GM13977 (cell line): ENCODE measurements around the gene NDUFAF2.
A peak's percentile ranks its signal among the peaks of the same experiment; 100 is the strongest.

Experiments
- DNase-seq: peaks from one replicate; pipeline ENCODE4 v3.0.0; 2012; ENCODE audit warnings: low spot score
- CTCF ChIP-seq: IDR thresholded peaks from 2 replicates; pipeline ENCODE4 v1.5.1; 2012; ENCODE audit warnings: mild to moderate bottlenecking, control low read depth; ENCODE audit not compliant: insufficient read depth; ENCODE audit errors: extremely low read depth, missing control alignments
- in situ Hi-C: fragments of 300-500 bp; cut with MboI; formaldehyde crosslinking; loops from one replicate; pipeline ENCODE4 v1.12.0; 2022; ENCODE audit warnings: low sequenced_read_pairs, low pct_unique_long_range_greater_than_20kb, mixed read lengths, inconsistent platforms; ENCODE audit not compliant: unreplicated experiment

The NDUFAF2 gene

GRCh38 chr5:61148515-61148914, 203.5 kb downstream of the NDUFAF2 start:
- no peak for DNase-seq
- in situ Hi-C loops = no loop called here
- no peak for TF ChIP-seq CTCF

GRCh38 chr5:61151893-61152292, 206.9 kb downstream of the NDUFAF2 start:
- no peak for TF ChIP-seq CTCF
- in situ Hi-C loops = no loop called here
- no peak for DNase-seq

- no peak for DNase-seq
- in situ Hi-C loops = no loop called here
- no peak for TF ChIP-seq CTCF
These were observed 214.1 kb downstream of the NDUFAF2 start for GRCh38 chr5:61159070-61159469.

- DNase-seq = no peak
- TF ChIP-seq CTCF = no peak
- in situ Hi-C loops = no loop called here
These were observed 214.8 kb downstream of the NDUFAF2 start for GRCh38 chr5:61159836-61160235.

- no peak for TF ChIP-seq CTCF
- in situ Hi-C loops = no loop called here
- DNase-seq = no peak
These were observed 215.5 kb downstream of the NDUFAF2 start for GRCh38 chr5:61160497-61160896.

- no peak for TF ChIP-seq CTCF
- in situ Hi-C loops = no loop called here
- DNase-seq = peak; percentile 89
These were observed 217.2 kb downstream of the NDUFAF2 start, which contains the start of gene SMIM15 for GRCh38 chr5:61162010-61162831. TSS of gene SMIM15 (minus strand) at chr5:61162468. CDS start at chr5:61160171, 2,297 bp downstream.
